Measurements from ENCODE around the gene KNTC1.
"Not testable (repeated sequence)": the region's sequence is repeated elsewhere in the genome, so short reads cannot be mapped to it uniquely, and the experiment has no call there.

Gene KNTC1

GRCh38 chr12:122547330-122547729 lies 20.3 kb downstream of the KNTC1 start:
- no peak for DNase-seq (ENCODE audit: low read depth in 4 of 4, low spot score in 1 of 4)

GRCh38 chr12:122558745-122559641 lies 31.9 kb downstream of the KNTC1 start:
- no peak for DNase-seq (ENCODE audit: low read depth in 4 of 4, low spot score in 1 of 4)

GRCh38 chr12:122560138-122560537 lies 33.1 kb downstream of the KNTC1 start:
- no peak for DNase-seq (ENCODE audit: low read depth in 4 of 4, low spot score in 1 of 4)

GRCh38 chr12:122563361-122563760 lies 36.3 kb downstream of the KNTC1 start:
- DNase-seq (ENCODE audit: low read depth in 4 of 4, low spot score in 1 of 4) = no peak

GRCh38 chr12:122566816-122567215 lies 39.8 kb downstream of the KNTC1 start:
- DNase-seq (ENCODE audit: low read depth in 4 of 4, low spot score in 1 of 4) = not testable (repeated sequence)

- no peak for DNase-seq (ENCODE audit: low read depth in 4 of 4, low spot score in 1 of 4)
Observed at GRCh38 chr12:122569288-122569687, 42.2 kb downstream of the KNTC1 start.

GRCh38 chr12:122570006-122570405 lies 43.0 kb downstream of the KNTC1 start:
- not testable (repeated sequence) for DNase-seq (ENCODE audit: low read depth in 4 of 4, low spot score in 1 of 4)

GRCh38 chr12:122571821-122572220 lies 44.8 kb downstream of the KNTC1 start:
- no peak for DNase-seq (ENCODE audit: low read depth in 4 of 4, low spot score in 1 of 4)

GRCh38 chr12:122583294-122583693 lies 56.2 kb downstream of the KNTC1 start:
- not testable (repeated sequence) for DNase-seq (ENCODE audit: low read depth in 4 of 4, low spot score in 1 of 4)

- no peak for DNase-seq (ENCODE audit: low read depth in 4 of 4, low spot score in 1 of 4)
Observed at GRCh38 chr12:122584177-122584863, 57.3 kb downstream of the KNTC1 start.

GRCh38 chr12:122590990-122591389 lies 63.9 kb downstream of the KNTC1 start:
- DNase-seq (ENCODE audit: low read depth in 4 of 4, low spot score in 1 of 4) = no peak

GRCh38 chr12:122591966-122592365 lies 64.9 kb downstream of the KNTC1 start:
- not testable (repeated sequence) for DNase-seq (ENCODE audit: low read depth in 4 of 4, low spot score in 1 of 4)

- not testable (repeated sequence) for DNase-seq (ENCODE audit: low read depth in 4 of 4, low spot score in 1 of 4)
Observed at GRCh38 chr12:122592543-122592942, 65.5 kb downstream of the KNTC1 start.

- DNase-seq (ENCODE audit: low read depth in 4 of 4, low spot score in 1 of 4) = no peak
Observed at GRCh38 chr12:122593910-122594309, 66.9 kb downstream of the KNTC1 start.

GRCh38 chr12:122596838-122597237 lies 69.8 kb downstream of the KNTC1 start:
- DNase-seq (ENCODE audit: low read depth in 4 of 4, low spot score in 1 of 4) = no peak

GRCh38 chr12:122602456-122602855 lies 75.4 kb downstream of the KNTC1 start:
- no peak for DNase-seq (ENCODE audit: low read depth in 4 of 4, low spot score in 1 of 4)

GRCh38 chr12:122604993-122605392 lies 77.9 kb downstream of the KNTC1 start:
- no peak for DNase-seq (ENCODE audit: low read depth in 4 of 4, low spot score in 1 of 4)

GRCh38 chr12:122609732-122610131 lies 82.7 kb downstream of the KNTC1 start:
- no peak for DNase-seq (ENCODE audit: low read depth in 4 of 4, low spot score in 1 of 4)

- DNase-seq (ENCODE audit: low read depth in 4 of 4, low spot score in 1 of 4) = no peak
Observed at GRCh38 chr12:122610207-122610606, 83.2 kb downstream of the KNTC1 start.

- DNase-seq (ENCODE audit: low read depth in 4 of 4, low spot score in 1 of 4) = no peak
Observed at GRCh38 chr12:122610911-122611310, 83.9 kb downstream of the KNTC1 start.

- DNase-seq (ENCODE audit: low read depth in 4 of 4, low spot score in 1 of 4) = no peak
Observed at GRCh38 chr12:122614839-122615238, 87.8 kb downstream of the KNTC1 start.

- no peak for DNase-seq (ENCODE audit: low read depth in 4 of 4, low spot score in 1 of 4)
Observed at GRCh38 chr12:122615780-122616179, 88.7 kb downstream of the KNTC1 start.
